GM12864 (cell line): ENCODE results near the gene C5orf47.

Experiments used
- DNase-seq: peaks from one replicate; pipeline ENCODE4 v3.0.0-alpha.2; 2011; ENCODE audit warnings: low read depth
- H3K4me3 ChIP-seq: 2 replicates; pipeline ENCODE4 v1.5.1; 2011; ENCODE audit warnings: mild to moderate bottlenecking, low read depth, low read length, control low read depth
- CTCF ChIP-seq: IDR thresholded peaks from 2 replicates; pipeline ENCODE4 v1.5.1; 2011; ENCODE audit warnings: low read depth, mild to moderate bottlenecking, moderate library complexity, low read length, control low read depth, inconsistent platforms; ENCODE audit errors: missing control alignments

Gene C5orf47

GRCh38 chr5:173988554-173989431 lies at the start of gene C5orf47:
Gene C5orf47 (plus strand): TSS chr5:173989170. CDS start chr5:173989264, 94 bp downstream.
- H3K4me3 ChIP-seq = no peak within 1 kb of the TSS
- no peak for DNase-seq
- TF ChIP-seq CTCF = no peak

GRCh38 chr5:173940269-173940668 lies 48.7 kb upstream of the C5orf47 start:
- TF ChIP-seq CTCF = no peak
- H3K4me3 ChIP-seq = no peak overlapping the region
- DNase-seq = no peak

DNA sequence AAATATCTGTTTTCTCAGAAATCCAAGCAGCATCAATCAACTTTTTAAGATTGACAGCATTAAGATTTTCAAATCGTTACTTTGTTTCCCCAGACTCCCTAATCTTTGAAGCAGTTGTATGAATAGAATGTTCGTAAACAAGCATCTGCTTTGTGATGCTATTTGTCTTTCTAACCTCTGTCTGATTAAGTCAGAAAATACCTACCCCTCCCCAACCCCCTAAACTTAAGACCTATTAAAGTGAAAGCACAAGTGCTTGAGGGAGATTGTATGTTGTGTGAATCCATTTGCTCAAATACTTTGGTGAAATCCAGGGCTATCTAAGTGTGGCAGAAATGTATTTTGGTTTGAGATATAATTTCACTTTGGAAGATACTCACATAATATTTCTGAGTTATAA lies 47.9 kb upstream of the C5orf47 start:
- no peak for TF ChIP-seq CTCF
- H3K4me3 ChIP-seq = no peak overlapping the region
- DNase-seq = no peak

DNA sequence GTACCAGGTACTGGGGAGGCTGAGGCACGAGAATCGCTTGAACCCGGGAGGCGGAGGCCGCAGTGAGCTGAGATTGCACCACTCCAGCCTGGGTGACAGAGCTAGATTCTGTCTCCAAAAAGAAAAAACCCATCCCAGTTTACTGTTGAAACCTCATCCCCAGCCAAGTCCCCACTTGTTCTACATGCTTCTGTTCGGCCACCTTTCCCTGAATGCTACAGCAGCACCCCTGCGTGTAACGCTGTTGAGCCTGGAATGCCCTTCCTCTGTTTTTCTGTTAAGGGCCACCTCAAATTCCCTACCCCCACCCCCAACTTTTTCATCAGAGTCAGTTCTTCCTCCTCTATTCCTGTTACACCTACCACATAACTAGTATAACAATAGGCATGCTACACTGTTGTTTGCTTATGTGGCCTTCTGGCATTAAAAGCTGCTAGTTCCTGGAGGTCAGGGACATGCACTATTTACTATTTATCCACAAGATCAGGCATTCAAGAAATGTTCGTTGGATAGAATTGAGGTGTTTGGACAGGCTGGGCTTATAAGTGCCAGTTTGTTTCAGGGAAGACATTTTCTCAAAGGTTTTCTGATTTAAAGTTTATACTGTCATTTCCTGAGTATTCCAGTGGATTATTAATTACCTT lies 47.1 kb upstream of the C5orf47 start:
- no peak overlapping the region for H3K4me3 ChIP-seq
- TF ChIP-seq CTCF = no peak
- DNase-seq = no peak

DNA sequence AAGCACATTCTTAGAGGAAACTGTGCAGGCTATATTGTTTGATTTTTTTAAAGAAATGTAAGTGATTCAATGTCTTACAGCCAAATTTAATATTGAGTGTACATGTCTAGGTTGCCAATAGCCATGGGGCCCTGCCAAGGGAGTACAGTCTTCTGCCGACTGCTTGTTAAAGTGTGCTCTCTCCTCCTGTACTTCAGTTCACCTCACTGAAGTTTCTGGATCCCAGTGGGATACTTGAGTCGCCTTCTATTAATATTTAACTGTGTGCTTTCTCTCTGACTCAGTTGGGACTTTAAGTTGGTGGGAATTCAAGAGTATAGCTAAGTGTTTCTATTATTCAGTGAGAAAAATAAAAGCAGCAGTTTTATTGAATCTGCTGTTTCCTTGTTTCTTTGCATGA lies 44.5 kb upstream of the C5orf47 start:
- H3K4me3 ChIP-seq = no peak overlapping the region
- no peak for DNase-seq
- TF ChIP-seq CTCF = no peak

DNA sequence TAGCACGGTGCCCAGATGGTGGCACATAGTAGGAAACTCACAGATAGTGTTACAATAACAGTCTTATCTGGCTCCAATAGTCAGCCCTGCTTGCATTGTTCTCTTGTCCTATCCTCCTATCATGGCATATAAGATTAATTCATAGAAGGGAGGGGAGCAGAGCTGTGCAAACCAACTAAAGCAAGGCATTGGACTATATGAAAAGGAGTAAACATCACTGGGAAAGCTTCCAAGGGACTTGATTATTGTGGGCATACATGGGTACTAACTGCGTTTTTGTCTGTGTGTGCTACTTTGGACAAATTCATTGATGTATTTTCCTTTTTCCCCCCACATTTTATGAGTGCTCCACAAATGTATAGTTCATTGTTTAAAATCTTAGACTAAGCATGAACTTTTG lies 43.8 kb upstream of the C5orf47 start:
- TF ChIP-seq CTCF = no peak
- no peak overlapping the region for H3K4me3 ChIP-seq
- no peak for DNase-seq

- H3K4me3 ChIP-seq = no peak overlapping the region
- DNase-seq = no peak
- TF ChIP-seq CTCF = no peak
Observed at GRCh38 chr5:173946323-173946722, 42.6 kb upstream of the C5orf47 start.
